A549 (cell line): Measurements from ENCODE around the gene ZBED1.

Experiments
- BHLHE40 ChIP-seq: IDR thresholded peaks from 2 replicates; pipeline ENCODE4 v1.6.1; 2012; ENCODE audit warnings: low read depth, low read length, inconsistent platforms
- CTCF ChIP-seq: fragments of >200 bp; sonication (Bioruptor Twin); formaldehyde crosslinking; IDR thresholded peaks from 3 replicates; pipeline ENCODE4 v1.5.1; 2016
- EP300 ChIP-seq, 2 experiments: fragments of >200 bp; sonication (Bioruptor Twin); formaldehyde crosslinking; IDR thresholded peaks; 2 replicates in 1 of 2; 3 replicates in 1 of 2; pipeline ENCODE4 v1.6.1; 2016 to 2017
- KDM1A ChIP-seq: fragments of 200-600 bp; sonication (generic); IDR thresholded peaks from 2 replicates; pipeline ENCODE4 v1.6.1; 2016; ENCODE audit warnings: low read depth, mild to moderate bottlenecking
- PHF8 ChIP-seq: fragments of 200-600 bp; sonication (generic); IDR thresholded peaks from 2 replicates; pipeline ENCODE4 v1.6.1; 2016; ENCODE audit warnings: low read depth, mild to moderate bottlenecking, antibody characterized with exemption, moderate library complexity, borderline replicate concordance
- POLR2A ChIP-seq: IDR thresholded peaks from 2 replicates; pipeline ENCODE4 v1.6.1; 2012; ENCODE audit warnings: mild to moderate bottlenecking, low read length

- TF ChIP-seq CTCF = no peak
- no peak for TF ChIP-seq PHF8
- no peak for TF ChIP-seq EP300 (IDR thresholded peaks at IDR 0.05)
- TF ChIP-seq POLR2A = no peak
- no peak for TF ChIP-seq KDM1A
- TF ChIP-seq BHLHE40 = no peak
Observed at GRCh38 chrX:2516623-2517022, 15.8 kb upstream of the ZBED1 start.
